GM23338 (cell line): ENCODE measurements around the gene ZPLD1.

Experiments
- CREB1 ChIP-seq: fragments of 250-450 bp; sonication (Bioruptor Pico); IDR thresholded peaks from 2 replicates; pipeline ENCODE4 v1.5.0; 2020; ENCODE audit warnings: low read depth, mild to moderate bottlenecking, moderate library complexity
- EZH2 ChIP-seq: fragments of 200-600 bp; sonication (generic); IDR thresholded peaks from one replicate; pipeline ENCODE4 v1.8.0; 2017; ENCODE audit warnings: antibody characterized with exemption, mild to moderate bottlenecking, low read depth; ENCODE audit not compliant: unreplicated experiment
- EZH2phosphoT487 ChIP-seq: fragments of 200-600 bp; sonication (generic); IDR thresholded peaks from one replicate; pipeline ENCODE4 v1.8.1; 2018; ENCODE audit warnings: antibody characterized with exemption; ENCODE audit not compliant: unreplicated experiment
- JUNB ChIP-seq: IDR thresholded peaks from one replicate; pipeline ENCODE4 v1.6.1; 2016; ENCODE audit warnings: antibody characterized with exemption; ENCODE audit not compliant: unreplicated experiment
- NANOG ChIP-seq: IDR thresholded peaks from 2 replicates; pipeline ENCODE4 v1.6.1; 2016; ENCODE audit warnings: antibody characterized with exemption, borderline replicate concordance
- POLR2AphosphoS5 ChIP-seq: IDR thresholded peaks from 2 replicates; pipeline ENCODE4 v1.6.1; 2016; ENCODE audit warnings: antibody characterized with exemption, low read depth
- REST ChIP-seq: IDR thresholded peaks from one replicate; pipeline ENCODE4 v1.6.1; 2018; ENCODE audit warnings: antibody characterized with exemption; ENCODE audit not compliant: unreplicated experiment
- STAT1 ChIP-seq: IDR thresholded peaks from one replicate; pipeline ENCODE4 v1.6.1; 2016; ENCODE audit warnings: antibody characterized with exemption; ENCODE audit not compliant: unreplicated experiment
- ZNF114 ChIP-seq: fragments of 250-450 bp; sonication (Bioruptor Pico); IDR thresholded peaks from 2 replicates; pipeline ENCODE4 v1.5.0; 2020; ENCODE audit warnings: mild to moderate bottlenecking, moderate library complexity
- ZNF462 ChIP-seq: fragments of 250-450 bp; sonication (Bioruptor Pico); IDR thresholded peaks from 2 replicates; pipeline ENCODE4 v1.5.0; 2020; ENCODE audit warnings: mild to moderate bottlenecking, moderate library complexity
- TF ChIP-seq, protein P1 (sequence below), 2 experiments: fragments of 200-600 bp in 1 of 2; sonication (generic) in 1 of 2; conservative IDR thresholded peaks; 2 replicates each; pipeline versions ENCODE4 v1.5.1 to v1.6.1; 2016 to 2017; ENCODE audit warnings: antibody characterized with exemption in 2 of 2, low read depth in 2 of 2, mild to moderate bottlenecking in 2 of 2, moderate library complexity in 1 of 2
- TF ChIP-seq, protein P2 (sequence below): IDR thresholded peaks from 2 replicates; pipeline ENCODE4 v1.6.1; 2016; ENCODE audit warnings: antibody characterized with exemption

GRCh38 chr3:102481050-102481449 lies 46.2 kb downstream of the ZPLD1 start:
- TF ChIP-seq, protein P1, sequence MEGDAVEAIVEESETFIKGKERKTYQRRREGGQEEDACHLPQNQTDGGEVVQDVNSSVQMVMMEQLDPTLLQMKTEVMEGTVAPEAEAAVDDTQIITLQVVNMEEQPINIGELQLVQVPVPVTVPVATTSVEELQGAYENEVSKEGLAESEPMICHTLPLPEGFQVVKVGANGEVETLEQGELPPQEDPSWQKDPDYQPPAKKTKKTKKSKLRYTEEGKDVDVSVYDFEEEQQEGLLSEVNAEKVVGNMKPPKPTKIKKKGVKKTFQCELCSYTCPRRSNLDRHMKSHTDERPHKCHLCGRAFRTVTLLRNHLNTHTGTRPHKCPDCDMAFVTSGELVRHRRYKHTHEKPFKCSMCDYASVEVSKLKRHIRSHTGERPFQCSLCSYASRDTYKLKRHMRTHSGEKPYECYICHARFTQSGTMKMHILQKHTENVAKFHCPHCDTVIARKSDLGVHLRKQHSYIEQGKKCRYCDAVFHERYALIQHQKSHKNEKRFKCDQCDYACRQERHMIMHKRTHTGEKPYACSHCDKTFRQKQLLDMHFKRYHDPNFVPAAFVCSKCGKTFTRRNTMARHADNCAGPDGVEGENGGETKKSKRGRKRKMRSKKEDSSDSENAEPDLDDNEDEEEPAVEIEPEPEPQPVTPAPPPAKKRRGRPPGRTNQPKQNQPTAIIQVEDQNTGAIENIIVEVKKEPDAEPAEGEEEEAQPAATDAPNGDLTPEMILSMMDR (conservative IDR thresholded peaks at IDR 0.05; ENCODE audit: low read depth in 2 of 2), result no peak
- no peak for TF ChIP-seq POLR2AphosphoS5
- no peak for TF ChIP-seq EZH2
- no peak for TF ChIP-seq REST
- no peak for TF ChIP-seq CREB1 (CRISPR knock-in tag)
- TF ChIP-seq ZNF114 (CRISPR knock-in tag), result no peak
- no peak for TF ChIP-seq JUNB
- no peak for TF ChIP-seq STAT1
- no peak for TF ChIP-seq EZH2phosphoT487
- TF ChIP-seq, protein P2, sequence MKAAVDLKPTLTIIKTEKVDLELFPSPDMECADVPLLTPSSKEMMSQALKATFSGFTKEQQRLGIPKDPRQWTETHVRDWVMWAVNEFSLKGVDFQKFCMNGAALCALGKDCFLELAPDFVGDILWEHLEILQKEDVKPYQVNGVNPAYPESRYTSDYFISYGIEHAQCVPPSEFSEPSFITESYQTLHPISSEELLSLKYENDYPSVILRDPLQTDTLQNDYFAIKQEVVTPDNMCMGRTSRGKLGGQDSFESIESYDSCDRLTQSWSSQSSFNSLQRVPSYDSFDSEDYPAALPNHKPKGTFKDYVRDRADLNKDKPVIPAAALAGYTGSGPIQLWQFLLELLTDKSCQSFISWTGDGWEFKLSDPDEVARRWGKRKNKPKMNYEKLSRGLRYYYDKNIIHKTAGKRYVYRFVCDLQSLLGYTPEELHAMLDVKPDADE, result no peak
- TF ChIP-seq NANOG, result no peak
- TF ChIP-seq ZNF462 (CRISPR knock-in tag), result no peak
